Lung (tissue), 12 donors: ENCODE data around the gene SLC6A18. TPM values are rescaled to one million over a fixed set of nuclear protein-coding genes. Genes with fewer than 3 reads are reported as not detected.
"Not testable (repeated sequence)": the region's sequence is repeated elsewhere in the genome, so short reads cannot be mapped to it uniquely, and the experiment has no call there.

Source experiments
- ATAC-seq: fragments of 200-7000 bp; cut with Tn5 transposase; one replicate; pipeline ENCODE4 v1.9.1; 2020; ENCODE audit warnings: moderate number of reproducible peaks; ENCODE audit not compliant: insufficient read depth, low FRiP score
- DNase-seq, 3 donors: peaks; one replicate each; pipeline ENCODE4 v3.0.0-alpha.2; 2013 to 2017
- H3K27ac ChIP-seq, 2 donors: one replicate each; pipeline ENCODE4 v1.5.1; 2013; ENCODE audit warnings: mild to moderate bottlenecking in 2 of 2, moderate library complexity in 2 of 2, control low read depth in 1 of 2, inconsistent platforms in 1 of 2, low read depth in 1 of 2, low read length in 1 of 2
- H3K27me3 ChIP-seq, 3 donors: one replicate each; pipeline ENCODE4 v1.5.1; 2013; ENCODE audit warnings: low read length in 2 of 3; ENCODE audit not compliant: control insufficient read depth in 3 of 3, insufficient read depth in 3 of 3
- H3K36me3 ChIP-seq, 4 donors: one replicate each; pipeline ENCODE4 v1.5.1; 2013; ENCODE audit warnings: low read length in 4 of 4, mild to moderate bottlenecking in 1 of 4, moderate library complexity in 1 of 4; ENCODE audit not compliant: control insufficient read depth in 4 of 4, insufficient read depth in 4 of 4
- H3K4me1 ChIP-seq, 5 donors: one replicate each; pipeline ENCODE4 v1.5.1; 2013; ENCODE audit warnings: low read length in 5 of 5, mild to moderate bottlenecking in 2 of 5, moderate library complexity in 1 of 5; ENCODE audit not compliant: control insufficient read depth in 5 of 5, insufficient read depth in 5 of 5
- H3K4me3 ChIP-seq: one replicate; pipeline ENCODE4 v1.5.1; 2013; ENCODE audit warnings: mild to moderate bottlenecking, control low read depth, moderate library complexity
- H3K9ac ChIP-seq, 2 donors: one replicate each; pipeline ENCODE4 v1.5.1; 2013; ENCODE audit warnings: low read length in 2 of 2, control low read depth in 1 of 2; ENCODE audit not compliant: insufficient read depth in 1 of 2
- H3K9me3 ChIP-seq, 4 donors: one replicate each; pipeline ENCODE4 v1.5.1; 2013; ENCODE audit warnings: low read length in 3 of 4, mild to moderate bottlenecking in 1 of 4, moderate library complexity in 1 of 4; ENCODE audit not compliant: control insufficient read depth in 4 of 4, insufficient read depth in 3 of 4
- WGBS, 2 donors: extraction: QIAGEN DNeasy Blood & Tissue Kit; methylation state at CpG; one replicate each; pipeline ENCODE4 v1.1.7; 2013; 5-methylcytosine and 5-hydroxymethylcytosine counted together
- polyA plus RNA-seq, 2 donors: library from polyadenylated mRNA; stranded (reverse); fragments of 200-250 nt; gene quantifications; one replicate each; pipeline ENCODE4 v1.2.1, GENCODE V29; 2013
- total RNA-seq, 2 donors: library from RNA; depleted of rRNA in 1 of 2; stranded (reverse); fragments of >200 nt in 1 of 2; gene quantifications; one replicate each; pipeline ENCODE4 v1.2.1, GENCODE V29; 2014 to 2021
- TF ChIP-seq, protein P1 (sequence below): IDR thresholded peaks from 2 replicates; pipeline ENCODE4 v1.5.1; 2012; ENCODE audit warnings: mild to moderate bottlenecking; ENCODE audit errors: control extremely low read depth, extremely low read depth
- donor health status: control.
- donor health status: control.
- donor health status: Bipolar disorder and iron deficiency.
- donor health status: healthy.
- donor health status: DM: yes; HTN: yes; CAD: no.

Gene SLC6A18
- total and polyA plus RNA-seq, 4 donors: not detected

DNA sequence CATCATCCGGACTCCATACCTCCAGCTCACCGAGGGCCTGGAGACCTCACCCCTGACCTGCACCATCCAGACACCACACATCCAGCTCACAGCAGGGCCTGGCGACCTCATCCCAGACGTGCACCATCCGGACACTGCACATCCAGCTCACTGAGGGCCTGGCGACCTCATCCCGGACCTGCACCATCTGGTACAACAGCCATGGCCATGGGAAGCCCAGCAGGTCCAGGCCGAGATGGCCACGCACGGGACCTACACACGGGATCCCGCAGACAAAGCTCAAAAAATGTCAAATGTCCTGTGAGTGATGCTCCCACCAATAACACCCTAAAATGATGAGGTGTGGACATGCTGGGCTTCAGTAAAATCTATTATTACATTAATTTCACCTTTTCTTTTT, 60.0 kb downstream of the SLC6A18 start:
- Histone ChIP-seq H3K4me1 (no peaks in the 10 kb centered on the region), H3K4me3 (no peak overlapping the region), H3K36me3 (no peaks in the 10 kb centered on the region), H3K27me3 (no peaks in the 10 kb centered on the region), H3K9ac (no peak overlapping the region), H3K9me3 (peaks cover 0 to 11% (median 0%) of the 10 kb centered on the region in 4 donors), H3K27ac (no peak overlapping the region)
- ATAC-seq (no peak), DNase-seq (no peak)
- WGBS, 2 donors: 89 to 96% methylated on average over 11 to 12 of the region's 12 CpGs
- TF ChIP-seq, protein P1, sequence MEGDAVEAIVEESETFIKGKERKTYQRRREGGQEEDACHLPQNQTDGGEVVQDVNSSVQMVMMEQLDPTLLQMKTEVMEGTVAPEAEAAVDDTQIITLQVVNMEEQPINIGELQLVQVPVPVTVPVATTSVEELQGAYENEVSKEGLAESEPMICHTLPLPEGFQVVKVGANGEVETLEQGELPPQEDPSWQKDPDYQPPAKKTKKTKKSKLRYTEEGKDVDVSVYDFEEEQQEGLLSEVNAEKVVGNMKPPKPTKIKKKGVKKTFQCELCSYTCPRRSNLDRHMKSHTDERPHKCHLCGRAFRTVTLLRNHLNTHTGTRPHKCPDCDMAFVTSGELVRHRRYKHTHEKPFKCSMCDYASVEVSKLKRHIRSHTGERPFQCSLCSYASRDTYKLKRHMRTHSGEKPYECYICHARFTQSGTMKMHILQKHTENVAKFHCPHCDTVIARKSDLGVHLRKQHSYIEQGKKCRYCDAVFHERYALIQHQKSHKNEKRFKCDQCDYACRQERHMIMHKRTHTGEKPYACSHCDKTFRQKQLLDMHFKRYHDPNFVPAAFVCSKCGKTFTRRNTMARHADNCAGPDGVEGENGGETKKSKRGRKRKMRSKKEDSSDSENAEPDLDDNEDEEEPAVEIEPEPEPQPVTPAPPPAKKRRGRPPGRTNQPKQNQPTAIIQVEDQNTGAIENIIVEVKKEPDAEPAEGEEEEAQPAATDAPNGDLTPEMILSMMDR: no peak

DNA sequence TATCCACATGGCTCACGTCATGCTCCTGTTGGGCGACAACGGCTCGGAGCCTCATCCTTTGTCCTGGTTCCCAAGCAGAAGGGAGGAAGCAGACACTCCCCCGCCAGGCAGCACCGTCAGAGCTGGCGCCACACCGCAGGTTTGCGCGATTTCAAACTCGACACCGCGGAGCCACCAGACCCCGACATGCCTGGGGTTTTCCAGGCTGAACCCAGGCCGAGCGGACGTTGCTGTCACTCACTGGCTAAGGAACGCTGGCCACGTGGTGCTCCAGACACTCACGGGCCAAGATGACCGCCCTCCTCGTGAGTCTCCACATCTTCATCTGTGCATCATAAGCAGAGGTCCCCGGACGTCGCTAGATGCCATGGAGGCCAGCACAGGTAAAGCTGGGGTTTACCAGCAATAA, 60.7 kb downstream of the SLC6A18 start:
- no peak overlapping the region for H3K9ac ChIP-seq
- 93 to 96% methylated on average over 25 of the region's 25 CpGs for WGBS, 2 donors
- TF ChIP-seq, protein P1: no peak
- H3K27me3 ChIP-seq: no peaks in the 10 kb centered on the region
- no peak overlapping the region for H3K4me3 ChIP-seq
- H3K27ac ChIP-seq: no peak overlapping the region
- H3K9me3 ChIP-seq: peaks cover 0 to 11% (median 0%) of the 10 kb centered on the region in 4 donors
- ATAC-seq (no peak), DNase-seq (no peak)
- no peaks in the 10 kb centered on the region for H3K36me3 ChIP-seq
- no peaks in the 10 kb centered on the region for H3K4me1 ChIP-seq

DNA sequence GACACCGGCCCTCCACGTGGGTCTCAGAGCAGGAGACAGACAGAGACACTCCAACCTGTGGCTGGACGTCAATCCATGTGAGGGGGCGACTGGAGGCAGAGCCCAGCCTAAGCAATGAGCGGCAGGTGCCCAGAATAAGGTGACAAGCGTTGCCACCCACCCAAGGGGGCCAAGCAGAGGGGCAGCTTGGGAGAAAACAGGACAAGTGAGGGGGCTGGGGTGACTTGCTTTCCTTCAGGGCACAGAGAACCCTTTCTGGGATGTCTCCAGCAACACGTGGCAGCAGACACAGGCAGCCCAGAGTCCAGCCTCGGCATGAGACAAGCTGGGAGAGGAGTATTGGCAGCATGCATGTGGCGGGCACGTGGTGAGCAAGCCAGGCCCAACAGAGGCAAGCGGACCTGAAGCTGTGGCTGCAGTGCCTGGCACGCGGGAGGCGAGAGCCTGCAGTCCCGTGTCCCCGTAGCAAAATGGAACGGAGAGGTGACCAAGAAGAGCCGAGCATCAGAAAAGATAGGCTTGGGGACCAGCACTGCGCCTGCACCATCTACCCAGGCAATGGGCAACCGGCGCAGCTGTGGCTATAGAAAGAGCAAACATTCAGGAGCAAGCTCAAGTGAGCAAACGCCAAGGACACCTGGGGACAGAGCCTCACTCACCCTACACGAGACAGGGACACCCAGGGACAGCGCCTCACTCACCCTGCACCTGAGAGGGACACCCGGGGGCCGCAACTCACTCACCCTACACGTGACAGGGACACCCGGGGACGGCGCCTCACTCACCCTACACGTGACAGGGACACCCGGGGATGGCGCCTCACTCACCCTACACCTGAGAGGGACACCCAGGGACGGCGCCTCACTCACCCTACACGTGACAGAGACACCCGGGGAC, 63.5 kb downstream of the SLC6A18 start:
- Histone ChIP-seq H3K36me3 (no peaks in the 10 kb centered on the region), H3K27ac (no peak overlapping the region), H3K27me3 (peaks cover 2 to 10% (median 3%) of the 10 kb centered on the region in 3 donors), H3K9ac (no peak overlapping the region), H3K4me1 (peaks cover 0 to under 1% (median 0%) of the 10 kb centered on the region in 5 donors), H3K4me3 (no peak overlapping the region), H3K9me3 (peaks cover 0 to 15% (median 0%) of the 10 kb centered on the region in 4 donors)
- ATAC-seq (no peak), DNase-seq (no peak)
- TF ChIP-seq, protein P1: no peak
- 94% methylated on average over 30 to 37 of the region's 37 CpGs for WGBS, 2 donors

DNA sequence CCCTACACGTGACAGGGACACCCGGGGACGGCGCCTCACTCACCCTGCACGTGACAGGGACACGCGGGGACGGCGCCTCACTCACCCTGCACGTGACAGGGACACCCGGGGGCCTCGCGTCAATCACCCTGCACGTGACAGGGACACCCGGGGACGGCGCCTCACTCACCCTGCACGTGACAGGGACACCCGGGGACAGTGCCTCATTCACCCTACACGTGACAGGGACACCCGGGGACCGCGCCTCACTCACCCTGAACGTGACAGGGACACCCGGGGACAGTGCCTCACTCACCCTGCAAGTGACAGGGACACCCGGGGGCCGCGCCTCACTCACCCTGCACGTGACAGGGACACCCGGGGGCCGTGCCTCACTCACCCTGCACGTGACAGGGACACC, 64.4 kb downstream of the SLC6A18 start:
- 92 to 96% methylated on average over 15 to 32 of the region's 32 CpGs for WGBS, 2 donors
- not testable (repeated sequence) for H3K9ac ChIP-seq, H3K4me1 ChIP-seq, H3K27ac ChIP-seq, DNase-seq, H3K36me3 ChIP-seq, H3K4me3 ChIP-seq, ATAC-seq
- Histone ChIP-seq H3K9me3 (peaks cover 0 to 19% (median 0%) of the 10 kb centered on the region in 4 donors), H3K27me3 (peaks cover 2 to 18% (median 3%) of the 10 kb centered on the region in 3 donors)

DNA sequence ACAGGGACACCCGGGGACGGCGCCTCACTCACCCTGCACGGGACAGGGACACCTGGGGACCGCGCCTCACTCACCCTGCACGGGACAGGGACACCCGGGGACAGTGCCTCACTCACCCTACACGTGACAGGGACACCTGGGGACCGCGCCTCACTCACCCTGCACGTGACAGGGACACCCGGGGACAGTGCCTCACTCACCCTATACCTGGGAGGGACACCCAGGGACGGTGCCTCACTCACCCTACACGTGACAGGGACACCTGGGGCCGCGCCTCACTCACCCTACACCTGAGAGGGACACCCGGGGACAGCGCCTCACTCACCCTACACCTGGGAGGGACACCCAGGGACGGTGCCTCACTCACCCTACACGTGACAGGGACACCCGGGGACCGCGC, 65.8 kb downstream of the SLC6A18 start:
- DNase-seq, ATAC-seq, H3K9ac ChIP-seq, H3K36me3 ChIP-seq, H3K27ac ChIP-seq, H3K4me3 ChIP-seq: not testable (repeated sequence)
- 80 to 88% methylated on average over 20 to 24 of the region's 24 CpGs for WGBS, 2 donors
- H3K27me3 ChIP-seq: peaks cover 3 to 23% (median 10%) of the 10 kb centered on the region in 3 donors
- peaks cover 0 to 12% (median 0%) of the 10 kb centered on the region in 5 donors for H3K4me1 ChIP-seq
- H3K9me3 ChIP-seq: peaks cover 0 to 21% (median 0%) of the 10 kb centered on the region in 4 donors
